EH (cell line): ENCODE data around the gene CPZ.

ENCODE experiments used
- DNase-seq: peaks from one replicate; pipeline ENCODE4 v3.0.0-alpha.2; 2015; ENCODE audit warnings: low read depth

Gene CPZ

DNA sequence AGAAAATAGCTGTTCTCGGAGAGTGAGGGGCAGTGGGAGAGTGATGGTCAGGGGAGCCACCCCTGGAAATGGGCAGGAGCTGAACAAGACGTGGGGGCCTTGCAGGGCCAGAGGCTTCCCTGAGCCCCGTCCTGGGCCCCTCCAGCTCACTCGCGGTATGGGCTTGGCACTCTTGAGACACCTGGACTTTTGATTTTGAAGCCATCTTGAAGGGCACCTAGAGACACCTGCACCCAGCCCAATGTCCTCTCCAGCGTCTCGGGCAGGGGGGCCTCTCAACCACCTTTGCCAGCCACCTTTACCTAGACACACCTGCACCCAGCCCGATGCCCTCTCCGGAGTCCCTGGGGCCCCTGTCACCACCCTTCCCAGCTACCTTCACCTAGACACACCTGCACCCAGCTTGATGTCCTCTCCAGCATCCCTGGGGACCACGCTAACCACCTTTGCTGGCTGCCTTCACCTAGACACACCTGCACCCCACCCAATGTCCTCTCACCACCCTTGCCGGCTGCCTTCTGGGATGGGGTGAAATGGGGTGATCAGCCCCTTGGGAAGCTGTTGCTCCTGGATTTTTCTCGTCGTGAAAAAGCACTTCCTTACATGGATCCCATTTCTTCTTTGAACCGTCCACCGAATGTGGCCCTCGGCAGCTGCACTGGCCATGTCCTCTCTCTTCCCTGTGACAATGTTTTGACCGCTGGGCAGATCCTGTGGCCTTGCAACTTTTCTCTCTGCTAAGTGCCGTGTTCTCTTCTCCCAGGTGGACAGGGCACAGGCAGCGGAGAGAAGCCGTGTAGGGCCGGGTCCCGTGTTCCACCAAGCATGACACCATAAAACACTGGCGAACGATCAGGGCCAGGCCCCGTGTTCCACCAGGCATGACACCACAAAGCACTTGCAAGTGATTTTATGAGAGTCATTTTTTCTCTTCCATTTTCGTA, 47.5 kb downstream of the CPZ start:
- no peak for DNase-seq

DNA sequence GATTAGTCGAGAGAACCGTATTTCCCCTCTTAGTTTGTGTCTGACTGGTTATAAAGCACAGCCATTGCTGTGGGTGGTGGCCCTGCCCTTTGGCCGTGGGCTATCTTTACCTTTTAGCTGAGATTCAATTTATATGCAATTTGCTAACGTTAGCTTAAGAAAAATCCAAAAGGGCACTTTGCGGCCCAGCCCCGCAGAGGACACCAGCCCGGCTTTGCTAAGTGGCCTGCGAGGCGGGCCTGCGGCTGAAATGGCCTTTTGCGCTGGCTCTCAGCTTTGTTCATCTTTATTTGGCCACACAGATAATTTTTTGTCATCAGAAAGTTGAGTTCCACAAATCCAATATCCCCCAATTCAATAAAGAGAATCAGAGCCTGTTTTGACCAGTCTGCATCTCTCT, 48.3 kb downstream of the CPZ start:
- DNase-seq: no peak

DNA sequence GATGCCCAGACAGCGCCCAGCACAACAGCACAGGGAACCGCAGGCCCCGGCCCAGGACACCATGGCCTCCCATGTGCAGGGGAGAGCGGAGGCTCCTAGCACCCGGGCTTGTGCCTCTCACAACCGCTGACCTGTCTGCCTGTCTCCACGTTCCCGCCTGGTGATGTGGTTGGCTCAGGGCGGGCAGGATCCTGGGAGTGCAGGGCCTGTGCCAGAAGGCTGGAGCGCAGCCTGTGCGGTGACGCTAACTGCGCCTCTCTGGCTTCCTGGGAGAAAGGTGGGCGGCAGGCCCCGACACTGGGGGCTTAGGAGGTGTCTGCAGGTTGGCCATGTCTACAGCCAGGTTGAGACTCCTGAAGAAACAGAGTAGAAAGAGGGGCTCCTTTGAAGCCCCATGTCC, 48.7 kb downstream of the CPZ start:
- DNase-seq: no peak

DNA sequence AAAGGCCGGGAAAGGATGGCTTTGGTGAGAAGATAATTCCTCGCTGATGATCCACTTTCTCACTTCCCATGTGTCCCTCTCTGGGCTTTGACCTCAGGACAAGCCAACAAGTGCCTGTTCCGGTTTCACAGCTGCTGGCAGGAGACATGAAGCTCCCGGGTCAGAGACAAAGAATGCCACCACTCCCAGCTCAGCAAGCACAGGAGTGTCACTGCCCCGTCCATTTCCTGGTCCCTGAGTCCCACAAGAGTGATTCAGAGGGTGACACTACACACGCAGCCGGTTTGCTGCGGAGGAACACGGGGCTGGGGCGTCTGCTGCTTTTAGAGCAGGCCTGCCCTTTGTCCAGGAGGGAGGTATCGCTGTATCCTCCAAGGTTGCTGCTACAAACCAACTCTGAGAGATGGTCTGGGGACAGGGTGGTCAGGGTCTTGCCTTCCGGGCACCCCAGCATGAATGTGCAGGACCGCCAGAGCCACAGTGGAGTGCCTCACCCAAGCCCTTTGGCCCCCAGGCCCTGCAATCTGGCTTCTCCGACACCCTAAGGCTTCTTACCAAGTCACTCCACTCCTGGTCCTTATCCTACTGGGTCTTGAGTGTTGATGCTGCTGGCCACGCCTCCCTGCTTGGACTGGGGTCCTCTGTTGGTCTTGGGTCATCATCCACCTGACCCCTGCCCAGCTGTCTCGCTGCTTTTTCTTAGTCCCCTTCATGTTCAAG, 49.5 kb downstream of the CPZ start:
- no peak for DNase-seq

DNA sequence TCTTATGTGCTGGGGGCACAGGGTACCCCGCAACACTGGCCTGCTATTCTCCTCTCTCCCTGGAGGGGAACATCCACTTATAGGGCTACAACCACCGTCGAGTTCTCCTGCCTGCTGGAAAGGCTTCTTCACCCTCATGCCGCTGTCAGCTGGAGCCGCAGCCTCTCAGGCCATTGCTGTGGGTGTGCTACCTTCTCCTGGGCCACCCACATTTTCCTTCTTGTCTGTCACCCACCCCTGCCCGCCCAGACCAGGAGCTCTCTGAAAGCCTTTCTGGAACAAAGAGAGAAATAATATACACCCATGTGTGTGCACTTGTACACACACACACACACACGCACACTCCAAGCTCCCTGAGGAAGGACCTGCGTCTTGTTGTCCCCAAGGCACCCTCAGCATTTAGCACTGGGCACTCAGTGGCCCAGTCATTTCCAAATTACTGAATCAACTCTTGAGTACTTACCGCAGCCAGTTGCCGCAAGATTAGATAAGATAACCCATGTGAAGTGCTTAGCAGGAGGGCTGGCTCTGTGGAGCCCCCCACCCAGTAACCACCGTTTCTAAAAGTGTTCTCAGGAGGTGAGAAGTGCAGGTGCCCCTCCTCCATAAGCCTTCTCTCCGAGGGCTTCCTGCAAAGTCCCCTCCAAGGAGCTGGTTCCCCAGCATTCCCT, 50.2 kb downstream of the CPZ start:
- DNase-seq: no peak

DNA sequence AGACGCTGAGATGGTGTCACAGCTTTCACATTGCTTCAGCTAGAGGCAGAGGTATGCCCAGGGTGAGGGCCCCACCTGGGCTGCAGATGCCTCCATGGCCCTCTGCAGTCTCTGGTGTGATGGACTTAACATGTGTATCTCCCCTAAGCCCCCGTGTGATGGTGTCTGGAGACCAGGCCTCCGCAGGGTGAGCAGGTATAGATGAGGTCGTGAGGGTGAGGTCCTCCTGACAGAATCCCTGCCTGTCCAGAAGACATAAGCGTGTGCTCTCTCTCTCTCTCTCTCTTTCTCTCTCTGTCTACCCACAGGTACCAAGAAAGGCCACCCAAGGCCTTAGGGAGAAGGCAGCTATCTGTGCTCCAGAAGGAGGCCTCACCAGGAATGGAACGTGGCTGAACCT, 50.9 kb downstream of the CPZ start:
- no peak for DNase-seq

DNA sequence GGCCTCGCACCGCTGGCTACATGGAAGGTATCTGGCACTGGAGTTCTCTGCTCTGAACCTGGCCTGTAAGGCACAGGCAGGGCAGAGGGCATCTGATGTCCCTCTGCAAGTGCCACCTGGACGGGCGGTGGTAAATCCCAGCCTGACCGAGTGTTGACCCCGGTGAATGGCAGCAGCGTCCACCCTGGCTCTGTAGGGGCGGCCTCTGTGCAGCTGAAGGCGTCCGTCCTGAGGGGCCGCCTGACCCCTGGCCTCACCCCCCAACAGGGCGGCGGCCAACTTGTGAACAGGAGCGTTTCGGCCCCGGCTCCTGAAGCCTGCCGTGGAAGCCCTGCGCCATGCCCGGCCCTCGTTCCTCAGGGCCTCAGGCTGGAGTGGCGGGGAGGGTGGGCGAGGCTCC, 51.4 kb downstream of the CPZ start:
- DNase-seq: no peak

DNA sequence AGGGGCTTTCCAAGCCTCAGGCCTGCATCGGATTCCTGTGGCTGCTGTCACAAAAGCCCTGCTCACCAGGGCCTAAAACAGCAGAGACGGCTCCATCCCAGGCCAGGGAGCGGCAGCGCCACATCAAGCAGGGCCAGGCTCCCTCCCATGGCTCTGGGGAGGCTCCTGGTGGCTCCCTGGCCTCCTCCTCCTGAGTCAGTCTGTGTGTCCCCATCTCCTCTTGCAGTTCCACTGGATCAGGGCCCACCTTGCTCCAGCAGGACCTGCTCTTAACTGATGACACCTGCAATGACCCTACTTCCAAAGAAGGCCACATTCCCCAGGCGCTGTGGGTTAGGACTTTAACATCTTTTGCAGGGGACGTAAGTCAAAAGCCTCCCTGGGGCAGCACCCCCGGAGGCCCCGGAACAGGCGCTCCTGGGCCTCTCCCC, 51.9 kb downstream of the CPZ start:
- no peak for DNase-seq

DNA sequence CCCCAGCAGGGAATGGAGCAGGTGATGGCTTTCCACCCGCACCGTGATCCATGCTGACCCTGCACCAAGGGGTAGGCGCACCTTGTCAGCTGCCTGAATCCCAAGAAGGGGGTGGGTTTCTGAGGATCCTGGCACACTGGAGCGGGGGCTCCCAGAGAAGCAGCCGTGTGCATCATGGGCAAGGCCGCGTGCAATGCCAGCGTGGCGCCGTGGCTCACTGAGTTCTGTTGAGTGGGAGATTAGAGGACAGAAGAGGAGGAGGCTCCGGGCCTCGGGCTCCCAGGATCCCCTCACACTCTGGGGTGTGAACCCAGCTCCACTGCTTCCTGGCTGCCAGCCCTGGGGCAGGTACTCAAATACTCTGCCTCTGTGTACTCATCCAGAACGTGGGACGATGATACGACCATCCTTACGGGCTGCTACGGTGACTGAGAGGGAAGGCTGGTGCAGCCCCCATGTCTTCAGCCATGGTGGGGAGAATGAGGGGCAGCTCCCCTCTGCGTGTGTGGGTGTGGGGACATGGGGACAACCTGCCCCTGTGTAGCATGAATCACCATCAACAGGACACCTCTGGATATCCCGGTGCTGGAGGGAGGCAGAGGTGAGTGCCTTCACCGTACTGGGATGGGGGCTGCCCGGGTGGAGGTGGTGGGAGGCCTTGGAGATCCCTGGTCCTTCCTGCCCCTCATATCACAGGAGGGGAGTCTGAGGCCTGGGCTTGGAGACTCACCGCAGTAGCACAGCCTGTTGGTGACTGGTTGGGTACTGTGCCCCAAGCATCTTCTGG, 52.6 kb downstream of the CPZ start:
- DNase-seq: no peak

DNA sequence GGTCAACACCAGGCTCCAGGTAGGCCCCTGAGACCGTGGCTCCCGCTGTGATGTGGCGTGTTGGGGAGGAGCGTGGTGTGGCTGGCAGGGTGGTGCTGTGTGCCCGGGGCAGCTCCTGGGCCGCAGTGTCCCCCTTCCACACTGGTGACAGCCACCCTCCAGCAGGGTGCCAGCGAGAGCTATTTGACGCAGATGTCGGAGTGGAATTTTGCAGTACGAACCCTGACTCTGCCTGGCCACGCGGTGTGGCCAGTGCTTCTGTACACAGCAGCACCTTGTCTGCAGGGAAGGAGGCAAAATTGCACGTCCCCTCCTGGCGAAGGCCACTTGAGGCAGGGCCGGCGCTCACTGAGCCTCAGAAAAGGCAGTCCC, 53.2 kb downstream of the CPZ start:
- no peak for DNase-seq

DNA sequence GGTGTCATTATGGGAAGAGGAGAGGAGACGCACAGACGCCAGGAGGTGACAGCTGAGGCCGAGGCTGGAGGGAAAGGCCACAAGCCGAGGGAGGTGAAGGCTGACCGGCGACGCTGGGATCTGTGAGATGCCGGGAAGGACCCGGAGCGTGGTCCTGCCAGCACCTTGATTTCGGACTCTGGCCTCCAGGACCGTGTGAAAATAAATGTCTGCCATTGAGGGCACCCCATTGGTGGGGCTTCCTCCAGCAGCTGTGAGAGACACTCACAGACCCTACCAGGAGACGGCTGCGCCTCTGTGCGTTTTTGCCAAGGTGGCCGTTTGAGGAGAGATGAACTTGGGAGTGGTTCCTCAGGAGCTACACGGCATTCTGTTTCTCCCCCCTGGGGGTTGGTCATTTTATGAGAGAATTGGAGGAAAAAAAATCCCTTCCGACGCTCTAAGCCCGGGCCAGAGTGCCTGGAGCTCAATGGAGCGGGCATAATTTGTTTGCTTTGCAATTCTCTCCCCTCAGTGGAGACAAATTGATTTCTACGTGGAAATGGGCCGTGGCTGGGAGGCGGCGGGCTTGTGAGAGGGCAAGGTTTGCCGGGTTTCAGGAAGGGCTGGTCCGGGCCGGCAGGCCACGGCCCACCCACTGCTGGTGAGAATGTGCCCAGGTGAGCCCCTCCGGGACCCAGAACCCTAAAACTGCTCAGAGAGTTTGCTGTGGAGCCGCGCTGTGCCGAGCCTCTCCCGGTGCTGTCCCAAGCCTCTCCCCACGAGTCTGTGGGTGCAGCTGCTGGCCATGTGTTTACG, 53.9 kb downstream of the CPZ start:
- DNase-seq: no peak

DNA sequence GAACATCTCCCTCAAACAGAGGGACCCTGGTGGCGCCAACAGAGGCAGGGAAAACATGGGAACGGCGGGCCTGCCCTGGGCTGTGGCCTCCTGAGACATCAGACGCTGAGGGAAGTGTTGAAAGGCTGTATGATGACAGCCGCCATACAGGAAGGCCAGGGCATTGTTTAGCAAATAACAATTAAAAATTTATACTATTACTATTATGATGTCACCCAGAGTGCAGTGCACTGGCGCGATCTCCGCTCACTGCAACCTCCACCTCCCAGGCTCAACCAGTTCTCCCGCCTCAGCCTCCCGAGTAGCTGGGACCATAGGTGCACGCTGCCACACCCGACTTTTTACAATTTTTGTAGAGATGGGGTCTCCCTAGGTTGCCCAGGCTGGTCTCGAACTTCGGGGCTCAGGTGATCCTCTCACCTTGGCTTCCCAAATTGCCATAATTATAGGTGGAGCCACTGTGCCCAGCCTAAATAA, 54.6 kb downstream of the CPZ start:
- no peak for DNase-seq

DNA sequence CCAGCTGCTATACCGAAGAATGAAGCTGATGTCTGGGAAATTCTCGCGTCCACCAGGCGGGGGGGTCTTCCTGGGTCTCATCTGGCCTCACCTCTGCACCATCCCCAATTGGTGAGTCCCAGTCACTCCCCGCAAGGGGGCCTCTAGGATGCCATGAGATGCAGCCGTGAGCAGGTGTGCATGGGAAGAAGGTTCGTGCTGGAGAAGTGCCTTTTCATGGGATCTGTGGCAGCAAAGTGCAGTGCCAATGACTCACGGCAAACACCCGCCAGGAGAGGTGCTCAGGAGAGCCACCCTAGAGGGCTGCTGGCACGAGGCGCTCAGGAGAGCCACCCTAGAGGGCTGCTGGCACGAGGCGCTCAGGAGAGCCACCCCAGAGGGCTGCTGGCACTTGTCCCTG, 55.1 kb downstream of the CPZ start:
- no peak for DNase-seq

DNA sequence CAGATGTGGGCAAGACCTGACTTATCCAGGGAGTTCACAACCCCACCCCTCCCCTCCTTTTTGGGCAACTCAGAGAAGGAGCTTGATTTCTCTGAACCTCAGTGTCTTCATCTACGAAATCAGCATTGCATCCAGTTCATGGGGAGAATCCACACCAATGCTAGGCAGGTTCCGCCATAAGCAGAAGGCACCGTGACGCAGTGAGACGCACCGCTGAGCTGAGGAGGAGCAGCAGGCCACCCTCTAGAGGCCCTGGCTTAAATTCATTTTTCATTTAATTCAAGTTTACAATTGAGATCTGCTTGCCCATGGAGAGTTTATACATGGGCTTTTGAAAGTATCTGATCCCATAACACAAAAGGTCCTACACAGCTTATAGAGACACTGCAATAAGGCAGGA, 55.7 kb downstream of the CPZ start:
- DNase-seq: no peak

DNA sequence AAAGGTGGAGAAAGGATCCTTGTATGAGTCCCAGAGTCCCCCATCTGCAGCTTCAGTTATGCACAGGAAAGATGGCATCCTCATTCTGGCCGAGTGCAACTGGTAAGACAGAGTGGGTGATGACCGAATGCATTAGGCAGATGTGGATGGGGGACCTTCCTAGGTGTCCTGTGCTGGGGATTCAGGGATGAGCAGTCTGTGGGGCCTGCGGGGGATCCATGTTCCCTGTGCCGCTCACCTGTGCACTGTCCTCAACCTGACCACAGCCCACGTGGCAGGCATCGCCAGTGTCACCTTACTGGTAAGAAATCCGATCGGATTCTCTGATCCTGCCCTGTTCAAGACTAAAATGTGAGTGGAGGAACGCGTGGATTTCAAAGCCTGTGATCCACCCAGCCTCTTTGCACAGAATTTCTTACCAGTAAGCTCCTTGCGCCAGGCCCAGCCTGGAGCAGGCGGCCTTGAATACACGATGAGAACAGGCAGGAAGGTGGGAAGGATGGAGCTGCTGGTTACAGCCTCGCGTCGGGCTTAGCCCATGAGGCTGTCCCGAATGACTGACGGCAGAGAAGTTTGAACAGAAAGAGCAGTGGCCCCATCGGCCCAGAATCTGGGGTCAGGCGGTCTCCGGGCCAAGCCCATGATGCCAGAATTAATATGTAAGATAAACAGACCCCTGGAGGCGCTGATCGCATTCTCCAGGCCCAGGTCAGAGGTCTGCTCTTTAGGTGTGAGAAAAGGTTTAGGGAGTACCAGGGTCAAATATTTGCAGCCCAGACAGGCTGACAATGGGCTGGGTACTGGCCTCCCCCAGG, 56.5 kb downstream of the CPZ start:
- no peak for DNase-seq

DNA sequence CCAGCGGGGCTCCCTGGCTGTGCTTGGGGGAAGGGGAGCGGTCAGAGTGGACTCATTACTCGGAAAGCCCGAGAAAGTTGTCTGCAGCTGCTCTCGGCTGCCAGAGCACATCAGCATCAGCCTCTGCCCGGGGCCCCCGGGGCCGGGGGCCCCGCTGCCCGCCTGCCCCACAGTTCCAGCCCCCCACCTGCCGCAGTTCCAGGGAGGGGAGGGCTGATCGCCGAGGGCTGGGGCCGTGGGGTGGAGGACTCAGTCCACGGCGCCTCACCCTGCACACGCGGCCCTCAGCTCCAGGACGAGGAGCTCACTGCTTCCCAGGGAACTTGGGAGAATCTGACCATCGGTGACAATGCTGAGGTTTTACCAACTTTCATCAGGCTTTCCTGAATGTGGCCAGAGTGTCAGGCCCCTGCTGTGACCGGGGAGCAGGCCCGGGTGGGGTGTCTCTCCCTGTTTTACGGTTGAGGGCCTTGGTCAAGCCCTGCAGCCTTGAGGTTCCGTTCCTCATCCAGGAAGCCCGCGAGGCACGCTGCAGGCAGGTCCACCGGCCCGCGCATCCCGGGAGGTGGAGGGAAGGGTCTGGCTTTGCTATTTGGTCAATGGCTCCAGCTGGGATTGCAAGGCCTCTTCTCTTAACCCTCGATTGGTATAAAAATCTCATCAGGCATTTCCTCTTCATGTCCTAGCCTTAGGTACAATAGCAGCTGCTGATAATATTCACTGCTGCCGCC, 57.2 kb downstream of the CPZ start:
- no peak for DNase-seq

DNA sequence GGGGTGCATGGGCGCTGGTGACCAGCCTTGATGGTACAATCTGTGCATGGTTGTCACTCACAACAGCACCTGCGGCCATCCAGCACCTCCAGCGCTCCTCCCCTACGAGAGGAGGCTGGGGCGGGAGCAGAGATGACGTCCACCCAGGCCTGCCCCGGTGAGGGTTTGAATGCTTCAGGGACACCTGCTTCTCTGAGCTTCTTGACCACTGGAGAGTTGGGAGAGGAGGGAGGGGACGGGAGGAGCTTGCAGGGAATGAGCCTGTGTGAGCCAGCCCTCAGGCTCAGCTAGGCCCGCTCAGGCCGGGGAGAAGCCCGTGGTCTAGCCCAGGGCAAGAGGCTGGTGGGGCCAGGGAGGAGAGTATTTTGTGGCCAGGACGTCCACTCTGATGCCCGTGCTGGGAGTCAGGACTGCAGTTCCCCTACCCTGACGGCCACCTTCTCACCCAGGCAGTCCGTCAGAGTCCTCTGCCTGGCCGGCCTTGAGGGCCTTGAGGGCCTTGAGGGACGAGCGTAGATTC, 59.2 kb downstream of the CPZ start:
- no peak for DNase-seq

DNA sequence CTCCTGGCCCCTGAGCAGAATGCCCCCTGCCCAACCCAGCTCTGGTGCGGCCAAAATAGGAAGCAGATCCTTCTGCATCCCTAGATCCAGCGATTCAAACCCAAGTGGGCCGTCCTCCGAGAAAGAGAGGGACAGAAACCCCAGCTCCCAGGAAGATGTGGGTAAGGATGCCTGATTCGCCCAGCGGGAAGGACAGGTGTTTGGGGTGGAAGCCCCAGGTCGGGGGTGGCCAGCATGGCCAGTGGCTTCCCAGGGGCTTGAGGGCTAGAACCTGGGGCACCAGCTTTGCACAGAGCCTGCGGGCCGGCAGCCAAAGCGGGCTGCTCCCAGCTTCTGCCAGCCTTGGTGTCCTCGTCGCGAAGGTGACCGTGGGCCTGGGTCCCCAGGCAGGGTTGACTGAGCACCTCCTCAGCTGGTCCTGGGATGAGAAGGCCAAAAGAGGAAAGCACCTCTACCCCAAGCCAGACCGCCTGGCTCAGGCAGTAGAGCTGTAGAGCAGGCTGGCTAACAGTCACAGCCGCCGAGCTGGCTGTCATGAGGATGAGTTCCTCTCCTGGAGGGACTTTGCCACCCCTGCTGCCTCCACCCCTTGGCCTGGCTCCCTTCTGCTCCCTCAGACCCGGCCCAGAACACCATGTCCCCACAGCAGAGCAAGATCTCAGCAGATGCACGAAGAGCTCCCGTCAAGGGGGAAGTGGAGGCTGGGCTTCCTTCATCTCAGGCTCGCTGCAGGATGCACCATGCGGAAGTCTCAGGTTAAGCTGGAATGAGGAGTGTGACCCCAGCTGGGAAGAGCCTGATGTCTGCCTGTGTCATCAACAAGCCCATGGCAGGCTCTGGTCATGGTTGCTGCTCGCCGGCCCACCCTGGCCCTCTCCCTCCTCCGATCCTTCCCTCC, 59.9 kb downstream of the CPZ start:
- no peak for DNase-seq
